Mucosa of rectum (tissue), 2 donors: ENCODE measurements around the gene BSND.

Experiments used
- H3K27ac ChIP-seq, 2 donors: one replicate each; pipeline ENCODE4 v1.7.0; 2013; ENCODE audit warnings: inconsistent platforms in 2 of 2, low read depth in 2 of 2, low read length in 2 of 2
- H3K27me3 ChIP-seq, 2 donors: one replicate each; pipeline ENCODE4 v1.7.0; 2013; ENCODE audit warnings: low read length in 2 of 2; ENCODE audit not compliant: control insufficient read depth in 2 of 2, insufficient read depth in 2 of 2
- H3K36me3 ChIP-seq, 2 donors: one replicate each; pipeline ENCODE4 v1.7.0; 2013; ENCODE audit warnings: low read length in 2 of 2; ENCODE audit not compliant: control insufficient read depth in 2 of 2, insufficient read depth in 2 of 2
- H3K4me1 ChIP-seq, 2 donors: one replicate each; pipeline ENCODE4 v1.7.0; 2013; ENCODE audit warnings: low read length in 2 of 2, mild to moderate bottlenecking in 1 of 2; ENCODE audit not compliant: control insufficient read depth in 2 of 2, insufficient read depth in 2 of 2
- H3K4me3 ChIP-seq, 2 donors: one replicate each; pipeline ENCODE4 v1.7.0; 2013; ENCODE audit warnings: low read length in 2 of 2
- H3K9ac ChIP-seq, 2 donors: one replicate each; pipeline ENCODE4 v1.7.0; 2013; ENCODE audit warnings: low read length in 2 of 2, low read depth in 1 of 2, mild to moderate bottlenecking in 1 of 2
- H3K9me3 ChIP-seq, 2 donors: one replicate each; pipeline ENCODE4 v1.7.0; 2013; ENCODE audit warnings: low read length in 2 of 2; ENCODE audit not compliant: control insufficient read depth in 2 of 2
- donor health status: healthy.
- donor health status: Normal muscosa, but diverticular disease.

Gene BSND

DNA sequence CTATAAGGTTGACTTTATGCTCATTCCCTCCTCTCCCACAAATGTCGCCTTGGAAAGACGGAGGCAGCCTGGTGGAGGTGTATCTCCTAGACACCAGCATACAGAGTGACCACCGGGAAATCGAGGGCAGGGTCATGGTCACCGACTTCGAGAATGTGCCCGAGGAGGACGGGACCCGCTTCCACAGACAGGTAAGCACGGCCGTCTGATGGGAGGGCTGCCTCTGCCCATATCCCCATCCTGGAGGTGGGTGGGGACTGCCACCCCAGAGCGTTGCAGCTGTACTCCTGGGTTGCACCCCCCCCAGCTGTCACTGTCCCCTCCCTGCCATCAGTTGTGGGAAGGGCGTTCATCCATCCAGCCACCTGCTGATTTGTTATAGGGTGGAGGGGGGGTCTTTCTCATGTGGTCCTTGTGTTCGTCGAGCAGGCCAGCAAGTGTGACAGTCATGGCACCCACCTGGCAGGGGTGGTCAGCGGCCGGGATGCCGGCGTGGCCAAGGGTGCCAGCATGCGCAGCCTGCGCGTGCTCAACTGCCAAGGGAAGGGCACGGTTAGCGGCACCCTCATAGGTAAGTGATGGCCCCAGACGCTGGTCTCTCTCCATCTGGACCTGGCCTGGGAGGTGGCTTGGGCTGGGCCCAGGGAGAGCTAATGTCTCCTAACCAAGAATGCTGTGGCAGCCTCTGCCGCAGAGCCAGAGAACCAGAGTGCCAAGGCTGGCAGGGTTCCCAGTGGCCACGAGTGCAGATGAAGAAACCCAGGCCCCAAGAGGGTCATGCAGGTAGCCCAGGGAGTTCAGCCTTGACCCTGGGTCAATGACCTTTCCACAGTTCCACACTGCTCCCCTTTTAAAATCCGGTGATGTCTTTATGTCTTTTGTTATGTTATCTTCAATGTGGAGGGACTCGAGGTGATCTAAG is 53.7 kb downstream of the BSND start:
- Histone ChIP-seq H3K36me3 (peaks cover 3% of the 10 kb centered on the region in 2 donors), H3K27ac (no peak overlapping the region), H3K9ac (no peak overlapping the region), H3K27me3 (no peaks in the 10 kb centered on the region), H3K9me3 (no peaks in the 10 kb centered on the region), H3K4me1 (no peaks in the 10 kb centered on the region), H3K4me3 (no peak overlapping the region)

DNA sequence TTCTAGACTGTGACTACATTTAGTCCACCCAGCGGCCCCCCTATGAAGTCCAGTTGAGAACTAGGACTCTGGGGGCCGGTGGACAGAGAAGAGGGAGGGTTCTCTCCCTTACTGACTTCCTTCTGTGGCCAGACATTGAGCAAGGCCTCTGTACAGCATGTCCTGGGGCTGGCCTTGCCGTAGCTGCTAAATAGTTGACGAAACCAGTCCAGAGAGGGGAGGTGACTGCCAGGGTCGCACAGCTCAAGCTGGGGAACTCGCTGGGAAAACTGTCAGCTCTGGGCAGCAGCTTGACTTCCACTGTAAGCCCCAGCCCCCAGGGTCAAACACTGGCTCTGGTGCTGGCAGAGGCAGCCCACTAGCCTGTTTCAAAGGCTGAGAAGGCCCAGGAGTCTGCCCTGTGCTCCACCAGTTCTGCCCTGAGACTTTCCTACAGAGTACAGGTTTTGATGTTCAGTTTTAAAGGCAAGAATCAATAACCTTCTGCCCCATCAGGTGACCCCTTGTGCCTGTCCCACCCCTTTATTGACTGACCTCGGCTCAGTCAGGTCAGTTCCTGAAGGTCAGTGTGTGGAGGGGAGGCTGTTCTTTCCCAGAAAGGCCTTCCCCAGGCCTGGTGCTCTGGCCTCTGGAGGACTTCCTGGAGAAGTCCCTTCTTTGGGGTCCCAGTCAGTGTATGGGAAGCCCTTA is 54.7 kb downstream of the BSND start:
- Histone ChIP-seq H3K4me1 (no peaks in the 10 kb centered on the region), H3K27me3 (no peaks in the 10 kb centered on the region), H3K27ac (no peak overlapping the region), H3K4me3 (no peak overlapping the region), H3K9me3 (no peaks in the 10 kb centered on the region), H3K9ac (no peak overlapping the region), H3K36me3 (peaks cover 3 to 4% of the 10 kb centered on the region in 2 donors)

GRCh38 chr1:55054396-55054795 is 55.7 kb downstream of the BSND start:
- H3K27me3 ChIP-seq, result peaks cover 0 to under 1% of the 10 kb centered on the region in 2 donors
- no peak overlapping the region for H3K27ac ChIP-seq
- no peak overlapping the region for H3K4me3 ChIP-seq
- H3K9ac ChIP-seq, result no peak overlapping the region
- no peaks in the 10 kb centered on the region for H3K4me1 ChIP-seq
- no peaks in the 10 kb centered on the region for H3K9me3 ChIP-seq
- H3K36me3 ChIP-seq, result peaks cover 3 to 4% of the 10 kb centered on the region in 2 donors

- Histone ChIP-seq H3K4me3 (no peak overlapping the region), H3K4me1 (no peaks in the 10 kb centered on the region), H3K9ac (no peak overlapping the region), H3K9me3 (no peaks in the 10 kb centered on the region), H3K36me3 (peaks cover 3 to 4% of the 10 kb centered on the region in 2 donors), H3K27ac (no peak overlapping the region), H3K27me3 (peaks cover 0 to 2% of the 10 kb centered on the region in 2 donors)
Measured at GRCh38 chr1:55055084-55055882, 56.5 kb downstream of the BSND start.

- Histone ChIP-seq H3K9me3 (no peaks in the 10 kb centered on the region), H3K27me3 (peaks cover 0 to 2% of the 10 kb centered on the region in 2 donors), H3K4me1 (no peaks in the 10 kb centered on the region), H3K4me3 (no peak overlapping the region), H3K36me3 (peaks cover 3 to 4% of the 10 kb centered on the region in 2 donors), H3K27ac (no peak overlapping the region), H3K9ac (no peak overlapping the region)
Measured at GRCh38 chr1:55055951-55056631, 57.4 kb downstream of the BSND start.

DNA sequence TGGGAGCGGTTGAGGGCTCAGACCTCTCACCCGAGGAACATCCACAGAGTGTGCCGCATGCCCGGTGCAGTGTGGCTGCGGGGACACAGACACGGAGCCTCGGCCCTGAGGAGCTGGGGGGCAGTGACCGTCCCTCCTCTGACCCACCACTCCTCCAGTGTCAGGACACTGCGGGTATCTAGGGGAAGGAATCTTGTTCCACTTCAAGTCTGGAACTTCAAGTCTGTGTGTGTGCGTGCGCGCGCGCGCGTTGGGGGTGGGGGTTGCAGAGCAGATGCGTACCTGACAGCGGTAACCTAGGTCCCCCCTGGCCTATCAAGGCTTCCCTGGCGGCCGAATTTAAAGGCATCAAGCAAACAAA is 57.9 kb downstream of the BSND start:
- Histone ChIP-seq H3K4me3 (no peak overlapping the region), H3K27ac (no peak overlapping the region), H3K4me1 (no peaks in the 10 kb centered on the region), H3K27me3 (peaks cover 0 to 2% of the 10 kb centered on the region in 2 donors), H3K36me3 (peaks cover 3 to 4% of the 10 kb centered on the region in 2 donors), H3K9ac (no peak overlapping the region), H3K9me3 (no peaks in the 10 kb centered on the region)

GRCh38 chr1:55057270-55057955 is 58.7 kb downstream of the BSND start:
- Histone ChIP-seq H3K9ac (no peak overlapping the region), H3K4me3 (no peak overlapping the region), H3K27me3 (peaks cover 0 to 2% of the 10 kb centered on the region in 2 donors), H3K27ac (no peak overlapping the region), H3K4me1 (no peaks in the 10 kb centered on the region), H3K9me3 (no peaks in the 10 kb centered on the region), H3K36me3 (peaks cover 3 to 4% of the 10 kb centered on the region in 2 donors)

GRCh38 chr1:55057956-55058298 is 59.2 kb downstream of the BSND start:
- Histone ChIP-seq H3K9ac (no peak overlapping the region), H3K4me1 (no peaks in the 10 kb centered on the region), H3K36me3 (peaks cover 3 to 4% of the 10 kb centered on the region in 2 donors), H3K9me3 (no peaks in the 10 kb centered on the region), H3K27ac (no peak overlapping the region), H3K4me3 (no peak overlapping the region), H3K27me3 (peaks cover 0 to 2% of the 10 kb centered on the region in 2 donors)

GRCh38 chr1:55059302-55060132 is 60.8 kb downstream of the BSND start:
- Histone ChIP-seq H3K4me3 (no peak overlapping the region), H3K27me3 (peaks cover 0 to 2% of the 10 kb centered on the region in 2 donors), H3K4me1 (no peaks in the 10 kb centered on the region), H3K36me3 (peaks cover 0 to 4% of the 10 kb centered on the region in 2 donors), H3K9ac (no peak overlapping the region), H3K9me3 (no peaks in the 10 kb centered on the region), H3K27ac (no peak overlapping the region)
